IPS-18c (cell line): ENCODE measurements around the gene CNOT6.

ENCODE experiments used
- H3K4me3 ChIP-seq: 2 replicates; pipeline ENCODE4 v1.7.0; 2013; ENCODE audit warnings: low read depth, mild to moderate bottlenecking, low read length, moderate library complexity; ENCODE audit not compliant: insufficient read depth
- H3K9me3 ChIP-seq: one replicate; pipeline ENCODE4 v1.6.1; 2013; ENCODE audit warnings: mild to moderate bottlenecking, low read length, moderate library complexity; ENCODE audit not compliant: control insufficient read depth, insufficient read depth

CNOT6 gene

GRCh38 chr5:180618487-180618828 is 124.3 kb downstream of the CNOT6 start:
- peak overlapping the region; percentile 68 for H3K4me3 ChIP-seq
- no peaks in the 10 kb centered on the region for H3K9me3 ChIP-seq

- no peaks in the 10 kb centered on the region for H3K9me3 ChIP-seq
- peak overlapping the region; percentile 68 for H3K4me3 ChIP-seq
These were observed 124.8 kb downstream of the CNOT6 start for GRCh38 chr5:180618829-180619562.

GRCh38 chr5:180619563-180619915 is 125.4 kb downstream of the CNOT6 start:
- peak overlapping the region; percentile 68 for H3K4me3 ChIP-seq
- no peaks in the 10 kb centered on the region for H3K9me3 ChIP-seq

GRCh38 chr5:180620014-180620413 is 125.8 kb downstream of the CNOT6 start:
- Histone ChIP-seq H3K9me3 (no peaks in the 10 kb centered on the region), H3K4me3 (no peak overlapping the region)

- H3K9me3 ChIP-seq: no peaks in the 10 kb centered on the region
- no peak overlapping the region for H3K4me3 ChIP-seq
These were observed 127.1 kb downstream of the CNOT6 start for GRCh38 chr5:180621311-180621710.

- no peaks in the 10 kb centered on the region for H3K9me3 ChIP-seq
- no peak overlapping the region for H3K4me3 ChIP-seq
These were observed 128.7 kb downstream of the CNOT6 start for GRCh38 chr5:180622910-180623309.

- H3K9me3 ChIP-seq: no peaks in the 10 kb centered on the region
- no peak overlapping the region for H3K4me3 ChIP-seq
These were observed 129.2 kb downstream of the CNOT6 start for GRCh38 chr5:180623411-180623834.

GRCh38 chr5:180623844-180624243 is 129.7 kb downstream of the CNOT6 start:
- Histone ChIP-seq H3K4me3 (no peak overlapping the region), H3K9me3 (no peaks in the 10 kb centered on the region)

GRCh38 chr5:180624587-180624986 is 130.4 kb downstream of the CNOT6 start:
- no peaks in the 10 kb centered on the region for H3K9me3 ChIP-seq
- H3K4me3 ChIP-seq: no peak overlapping the region

- no peaks in the 10 kb centered on the region for H3K9me3 ChIP-seq
- no peak overlapping the region for H3K4me3 ChIP-seq
These were observed 131.1 kb downstream of the CNOT6 start for GRCh38 chr5:180625125-180625790.

- Histone ChIP-seq H3K9me3 (no peaks in the 10 kb centered on the region), H3K4me3 (no peak overlapping the region)
These were observed 131.8 kb downstream of the CNOT6 start for GRCh38 chr5:180625791-180626660.

GRCh38 chr5:180626661-180627385 is 132.6 kb downstream of the CNOT6 start:
- H3K4me3 ChIP-seq: no peak overlapping the region
- no peaks in the 10 kb centered on the region for H3K9me3 ChIP-seq

- Histone ChIP-seq H3K9me3 (no peaks in the 10 kb centered on the region), H3K4me3 (no peak overlapping the region)
These were observed 133.4 kb downstream of the CNOT6 start for GRCh38 chr5:180627386-180628120.
